Activated CD4-positive, alpha-beta T cell treated with anti-CD3 and anti-CD28 coated beads for 24 hours (primary cell): ENCODE results near the gene TRIM17.
"Not testable (repeated sequence)": the region's sequence is repeated elsewhere in the genome, so short reads cannot be mapped to it uniquely, and the experiment has no call there.

Source experiments
- DNase-seq, 2 donors: peaks; one replicate each; pipeline ENCODE4 v3.0.0-alpha.2; 2020; ENCODE audit warnings: low read depth in 2 of 2

The TRIM17 gene

DNA sequence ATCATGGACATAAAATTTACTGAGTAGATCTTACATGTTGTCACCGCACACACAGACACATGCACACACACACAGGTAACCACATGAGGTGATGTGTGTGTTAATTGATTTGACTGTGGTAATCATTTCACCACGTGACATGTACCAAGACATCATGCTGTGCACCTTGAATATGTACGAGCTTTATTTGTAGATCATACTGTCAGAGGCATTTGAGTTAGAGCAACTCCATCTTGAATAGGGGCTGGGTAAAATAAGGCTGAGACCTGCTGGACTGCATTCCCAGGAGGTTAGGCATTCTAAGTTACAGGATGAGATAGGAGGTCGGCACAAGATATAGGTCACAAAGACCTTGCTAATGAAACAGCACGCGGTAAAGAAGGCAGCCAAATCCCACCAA lies 31.7 kb upstream of the TRIM17 start:
- no peak for DNase-seq

DNA sequence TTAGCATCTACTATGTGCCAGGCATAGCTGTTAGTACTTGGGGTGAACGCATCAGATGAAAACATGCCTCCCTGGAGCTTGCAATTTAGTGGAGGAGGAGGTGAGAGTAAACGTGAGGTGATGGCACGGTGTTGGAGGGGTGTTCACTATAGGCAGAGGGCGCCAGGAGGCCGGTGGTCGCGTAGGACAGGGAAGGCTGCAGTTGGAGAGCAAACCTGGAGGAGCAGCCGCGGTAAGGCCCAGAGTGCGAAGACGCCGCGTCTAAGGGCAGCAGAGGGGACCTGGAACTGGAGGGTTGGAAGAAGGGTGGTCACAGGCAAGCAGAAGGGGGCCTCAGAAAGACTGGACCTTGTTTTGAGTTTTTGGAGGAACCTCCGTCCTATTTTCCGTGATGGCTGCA lies 30.2 kb upstream of the TRIM17 start:
- no peak for DNase-seq

DNA sequence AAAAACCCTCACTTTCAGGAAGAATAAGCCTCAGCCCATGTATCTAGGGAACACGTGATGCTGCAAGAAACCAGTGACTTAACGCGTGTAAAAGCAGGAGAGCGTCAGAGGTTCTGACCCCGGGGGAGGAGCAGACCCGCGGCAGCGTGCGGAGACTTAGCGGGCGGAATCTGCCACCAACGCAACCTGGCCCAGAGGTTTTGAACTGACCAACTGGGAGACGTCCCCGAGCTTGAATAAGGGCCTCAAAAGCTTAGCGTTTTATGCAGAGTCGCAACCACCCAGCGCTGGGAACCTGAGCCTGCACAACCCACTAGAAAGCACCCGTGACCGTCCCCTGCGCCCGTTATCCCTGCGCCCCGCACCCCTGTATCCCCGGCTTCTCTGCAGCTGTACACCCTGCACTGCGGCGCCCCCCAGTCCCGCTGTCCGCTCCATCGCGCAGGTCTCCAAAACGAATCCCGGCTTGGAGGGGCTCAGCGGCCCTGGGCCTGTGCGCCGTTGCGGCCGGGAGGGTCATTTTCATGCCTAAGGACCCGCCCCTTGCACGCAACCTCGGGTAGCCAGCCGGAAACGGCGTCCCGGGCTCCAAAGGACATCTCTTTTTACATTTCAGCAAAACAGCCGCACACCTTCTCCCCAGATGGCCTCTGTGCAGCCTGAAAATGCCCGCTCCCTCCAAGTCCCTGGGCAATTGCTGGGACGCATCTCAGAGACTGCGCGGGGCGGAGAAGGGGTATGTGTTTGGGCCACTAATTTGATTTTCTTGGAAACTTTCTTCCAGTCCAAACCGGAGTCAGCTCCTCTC lies 29.4 kb upstream of the TRIM17 start:
- no peak for DNase-seq

DNA sequence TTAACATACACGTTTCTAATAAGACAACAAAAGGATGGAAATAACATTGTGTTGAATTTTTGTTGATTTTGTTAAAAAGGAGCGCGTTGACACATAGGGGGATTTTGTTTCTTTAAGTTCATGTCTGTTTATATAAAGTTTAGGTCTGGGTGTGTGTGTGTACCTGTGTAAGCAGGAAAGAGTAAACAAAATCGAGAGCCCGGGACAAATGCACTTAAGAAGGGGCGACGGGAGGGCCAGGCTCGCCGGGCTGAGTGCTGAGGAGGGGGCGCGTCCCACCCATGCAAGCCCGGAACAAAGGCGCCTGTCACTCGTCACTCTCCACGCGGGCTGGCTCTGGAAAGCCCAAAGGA lies 28.8 kb upstream of the TRIM17 start:
- no peak for DNase-seq

DNA sequence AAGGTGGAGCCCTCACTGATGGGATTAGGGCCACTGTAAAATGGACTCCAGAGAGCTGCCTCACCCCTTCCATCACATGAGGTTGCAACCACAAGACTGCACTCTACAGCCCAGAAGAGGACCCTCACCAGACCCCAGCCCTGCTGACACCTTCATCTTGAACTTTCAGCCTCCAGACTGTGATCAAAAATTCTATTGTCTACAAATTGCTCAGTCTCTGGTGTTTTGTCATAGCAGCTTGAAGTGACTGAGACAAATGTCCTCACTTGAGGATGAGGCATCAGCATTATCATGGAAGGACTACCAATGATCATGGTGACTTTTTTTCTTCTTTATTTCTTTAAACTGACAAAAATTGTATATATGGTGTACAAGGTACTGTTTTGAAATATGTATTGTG lies 26.7 kb upstream of the TRIM17 start:
- no peak for DNase-seq

DNA sequence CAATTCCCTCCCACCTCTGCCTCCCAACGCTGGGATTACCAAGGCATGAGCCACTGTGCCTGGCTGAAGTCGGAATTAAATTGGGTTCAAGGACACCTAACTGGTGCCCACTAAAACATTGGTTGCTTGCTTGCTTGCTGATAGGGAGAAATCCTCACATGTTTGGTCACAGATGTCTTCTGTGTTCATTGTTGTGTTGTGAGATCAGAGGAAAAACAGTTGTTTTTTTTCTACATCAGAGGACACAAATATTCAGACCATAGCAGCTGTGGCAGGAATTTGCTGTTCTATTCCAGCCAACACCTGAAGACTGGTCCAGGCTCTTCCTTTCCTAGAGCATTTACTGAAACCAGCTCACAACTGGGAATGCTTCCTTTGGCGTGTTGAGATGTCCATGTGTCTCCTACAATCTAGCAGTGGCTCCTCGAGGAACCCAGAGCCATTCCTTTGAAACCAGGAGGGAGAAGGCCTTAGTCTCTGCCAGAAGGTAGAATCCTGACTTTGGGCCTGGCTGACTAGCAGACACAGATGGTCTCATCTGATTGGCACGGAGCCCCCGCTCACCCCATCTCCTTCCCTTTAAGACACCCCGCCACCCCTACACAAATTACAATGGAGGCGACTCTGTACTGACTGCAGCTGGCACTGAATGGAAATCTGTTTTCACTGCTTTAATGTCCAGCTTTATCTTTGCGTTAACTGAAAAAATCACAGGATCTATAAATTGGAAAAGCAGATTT lies 24.3 kb upstream of the TRIM17 start:
- DNase-seq, result no peak

- DNase-seq, result no peak
These were observed 21.6 kb upstream of the TRIM17 start for GRCh38 chr1:228438266-228438665.

GRCh38 chr1:228437424-228437962 lies 20.8 kb upstream of the TRIM17 start:
- DNase-seq, result no peak

DNA sequence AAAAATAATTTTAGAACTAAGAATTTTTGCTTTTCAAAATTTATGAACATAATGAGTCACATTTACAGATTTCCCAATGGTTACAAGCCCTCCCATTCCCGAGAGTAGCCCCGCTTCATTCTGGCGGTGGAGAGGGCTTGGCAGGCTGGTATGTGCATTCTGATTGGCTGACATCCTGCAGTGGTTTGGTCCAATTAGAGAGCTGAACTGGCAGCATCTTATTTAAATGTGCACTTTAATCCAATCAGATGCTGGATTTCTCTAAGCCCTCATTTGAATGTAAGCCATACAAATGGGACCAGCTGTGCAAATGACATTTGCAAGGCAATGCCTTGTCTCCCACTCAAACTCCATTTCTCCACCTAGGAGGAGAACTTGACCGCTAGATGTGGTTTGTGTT lies 18.0 kb upstream of the TRIM17 start:
- DNase-seq, result no peak

DNA sequence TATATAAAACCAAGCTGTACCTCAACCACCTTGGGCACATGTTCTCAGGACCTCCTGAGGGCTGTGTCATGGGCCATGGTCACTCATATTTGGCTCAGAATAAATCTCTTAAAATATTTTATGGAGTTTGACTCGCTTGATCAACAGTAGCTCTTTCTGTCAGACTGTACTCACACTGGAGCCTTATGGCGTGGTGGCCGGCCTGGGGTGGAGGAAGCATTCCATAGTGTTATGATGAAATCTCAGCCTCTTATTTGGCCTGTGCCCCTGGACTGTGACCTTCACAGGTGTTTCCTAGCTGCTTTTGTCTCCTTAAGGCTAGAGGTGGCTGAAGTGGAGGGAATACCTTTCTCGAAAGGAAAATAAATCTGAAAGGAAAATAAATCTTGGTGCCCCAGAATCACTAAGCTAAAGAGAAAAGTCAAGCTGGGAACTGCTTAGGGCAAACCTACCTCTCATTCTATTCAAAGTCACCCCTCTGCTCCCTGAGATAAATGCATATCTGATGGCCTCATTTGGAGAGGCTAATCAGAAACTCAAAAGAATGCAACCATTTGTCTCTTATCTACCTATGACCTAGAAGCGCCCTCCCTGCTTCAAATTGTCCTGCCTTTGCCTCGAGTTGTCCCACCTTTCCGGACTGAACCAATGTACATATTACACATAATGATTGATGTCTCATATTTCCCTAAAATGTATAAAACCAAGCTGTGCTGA lies 16.8 kb upstream of the TRIM17 start:
- not testable (repeated sequence) for DNase-seq

GRCh38 chr1:228430243-228430642 lies 13.6 kb upstream of the TRIM17 start:
- no peak for DNase-seq

- no peak for DNase-seq
These were observed 13.0 kb upstream of the TRIM17 start for GRCh38 chr1:228429698-228430097.

DNA sequence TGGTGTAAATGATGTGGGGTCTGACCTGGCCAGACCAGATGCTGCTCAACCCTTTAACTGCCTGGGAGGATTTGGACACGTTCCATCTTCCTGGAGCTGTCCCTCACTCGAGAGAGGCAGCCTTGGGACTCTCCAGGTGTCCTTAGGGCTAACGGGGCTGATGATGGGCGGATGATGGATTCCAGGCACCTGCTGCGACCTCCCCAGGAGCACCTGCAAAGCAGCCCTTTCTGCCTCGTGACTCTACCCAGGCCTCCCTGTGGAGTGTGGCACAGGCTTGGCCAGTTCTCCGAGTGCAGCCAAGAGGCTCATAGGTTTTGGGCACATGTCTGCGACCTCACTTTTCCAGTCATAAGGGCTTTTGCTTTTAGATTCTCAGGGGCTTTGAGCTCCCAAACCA lies 12.3 kb upstream of the TRIM17 start:
- no peak for DNase-seq

DNA sequence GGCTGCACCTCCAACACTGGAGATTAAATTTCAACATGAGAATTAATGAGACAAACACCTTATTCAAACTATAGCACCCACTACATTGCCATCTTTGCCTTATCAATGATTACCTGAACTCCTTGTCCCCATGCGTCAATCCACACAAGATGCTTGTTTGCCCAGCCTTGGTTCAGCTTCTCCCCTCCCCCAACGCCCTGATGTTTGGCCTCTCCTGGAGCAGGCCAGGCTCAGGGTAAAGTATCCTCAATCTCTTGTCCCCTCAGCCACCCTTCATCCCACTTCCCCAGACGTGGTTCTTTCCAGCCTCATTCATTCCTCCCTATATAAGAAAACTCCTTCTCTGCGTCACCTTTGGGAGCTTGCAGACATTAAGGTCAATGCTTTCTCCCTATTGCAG lies 11.8 kb upstream of the TRIM17 start:
- DNase-seq, result no peak

GRCh38 chr1:228426518-228427175 lies 10.0 kb upstream of the TRIM17 start:
- DNase-seq, result no peak

DNA sequence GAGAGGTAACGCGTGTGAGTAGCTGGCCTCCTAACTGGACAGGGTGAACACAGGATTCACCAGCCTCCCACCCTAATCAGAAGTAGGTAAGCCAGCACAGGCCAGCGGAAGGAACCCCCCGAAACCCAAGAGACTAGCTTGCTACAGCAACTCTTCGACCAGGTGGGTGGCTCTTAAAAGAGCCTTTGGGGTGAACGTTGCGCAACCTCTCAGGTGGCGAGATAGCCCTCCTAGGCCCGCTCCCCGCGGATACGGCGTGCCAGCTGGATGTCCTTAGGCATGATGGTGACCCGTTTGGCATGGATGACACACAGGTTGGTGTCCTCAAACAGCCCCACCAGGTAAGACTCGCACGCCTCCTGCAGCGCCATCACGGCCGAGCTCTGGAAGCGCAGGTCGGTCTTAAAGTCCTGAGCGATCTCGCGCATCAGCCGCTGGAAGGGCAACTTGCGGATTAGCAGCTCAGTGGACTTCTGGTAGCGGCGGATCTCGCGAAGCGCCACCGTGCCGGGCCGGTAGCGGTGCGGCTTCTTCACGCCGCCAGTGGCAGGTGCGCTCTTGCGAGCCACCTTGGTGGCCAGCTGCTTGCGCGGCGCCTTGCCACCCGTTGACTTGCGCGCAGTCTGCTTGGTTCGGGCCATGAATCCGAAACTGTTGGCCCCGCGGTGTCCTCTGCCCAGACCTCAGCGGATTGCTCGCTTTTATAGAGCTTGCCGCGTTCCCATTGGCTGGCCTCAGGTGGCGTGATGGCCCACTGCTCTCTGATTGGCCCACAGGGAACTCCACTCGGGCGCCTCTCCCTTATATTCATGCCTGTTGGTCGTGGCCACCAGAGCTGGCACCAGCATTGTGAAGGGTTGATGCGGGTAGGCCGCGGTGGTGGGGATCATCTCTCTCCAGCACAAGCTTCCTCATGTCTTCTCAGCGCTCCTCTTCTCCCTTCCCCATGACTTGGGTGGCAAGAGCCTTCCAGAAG lies 8.3 kb upstream of the TRIM17 start:
- no peak for DNase-seq

GRCh38 chr1:228423404-228424053 lies 6.9 kb upstream of the TRIM17 start:
- no peak for DNase-seq

DNA sequence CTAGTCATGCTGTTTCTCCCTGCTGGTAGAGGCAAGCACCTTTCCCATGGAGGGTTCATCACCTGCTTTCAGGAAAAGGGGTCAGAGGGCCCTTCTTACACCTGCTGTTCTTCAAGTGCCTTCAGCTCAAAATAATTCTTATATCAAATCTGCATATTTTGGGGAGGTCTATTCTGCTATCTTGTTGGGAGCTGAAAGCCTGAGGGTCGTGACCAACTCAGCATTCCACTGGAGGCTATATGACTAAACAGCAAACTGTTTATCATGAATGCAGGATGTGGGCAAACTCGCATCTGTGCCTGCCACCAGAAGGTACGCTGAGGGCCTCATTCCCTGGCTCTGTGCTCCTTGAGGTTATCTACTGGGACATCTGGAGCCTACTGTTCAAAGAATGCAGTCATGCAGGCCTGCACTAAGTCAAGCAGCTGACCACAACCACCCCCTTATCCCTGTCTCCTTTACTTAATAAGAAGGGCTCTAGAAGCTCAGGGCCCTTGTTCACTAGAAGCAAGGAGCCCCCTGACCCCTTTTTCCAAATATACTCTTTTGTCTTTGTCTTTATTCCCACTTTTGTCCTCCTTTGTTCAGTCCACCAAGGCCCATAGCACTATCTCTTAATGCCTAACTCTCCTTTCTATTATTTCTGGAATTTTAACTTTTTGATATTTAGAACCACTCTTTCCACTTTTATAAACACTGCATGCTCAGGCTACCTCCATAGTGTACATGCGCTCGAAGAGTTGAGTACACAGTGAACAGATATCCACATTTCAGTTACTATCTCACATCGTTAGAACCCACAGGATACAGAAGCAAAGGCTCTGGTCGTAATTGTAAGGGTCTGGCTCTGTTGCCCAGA lies 4.5 kb upstream of the TRIM17 start:
- DNase-seq, result no peak

GRCh38 chr1:228417483-228418203 lies 982 bp upstream of the TRIM17 start:
- DNase-seq, result no peak
